GM12891 (cell line): ENCODE data around the gene NEK5.

Experiments used
- PAX5 ChIP-seq: IDR thresholded peaks from 2 replicates; pipeline ENCODE4 v1.6.1; 2011; ENCODE audit warnings: low read length, moderate library complexity, mild to moderate bottlenecking; ENCODE audit not compliant: insufficient read depth, severe bottlenecking
- POLR2A ChIP-seq: IDR thresholded peaks from 2 replicates; pipeline ENCODE4 v1.6.1; 2011; ENCODE audit warnings: low read depth, low read length, control low read depth
- POLR2AphosphoS5 ChIP-seq: IDR thresholded peaks from 2 replicates; pipeline ENCODE4 v1.6.1; 2011; ENCODE audit warnings: low read depth, low read length, control low read depth
- POU2F2 ChIP-seq: IDR thresholded peaks from 2 replicates; pipeline ENCODE4 v1.6.1; 2011; ENCODE audit warnings: low read depth, mild to moderate bottlenecking, control low read depth, low read length, moderate library complexity
- SPI1 ChIP-seq: IDR thresholded peaks from 2 replicates; pipeline ENCODE4 v1.6.1; 2011; ENCODE audit warnings: low read depth, low read length, control low read depth
- TAF1 ChIP-seq: IDR thresholded peaks from 2 replicates; pipeline ENCODE4 v1.6.1; 2011; ENCODE audit warnings: low read depth, low read length, control low read depth

- no peak for TF ChIP-seq TAF1
- TF ChIP-seq POLR2A: no peak
- TF ChIP-seq POLR2AphosphoS5: no peak
- TF ChIP-seq SPI1: no peak
- no peak for TF ChIP-seq POU2F2
- TF ChIP-seq PAX5: no peak
Observed at GRCh38 chr13:52112591-52112990, 16.3 kb downstream of the NEK5 start.
